Type B pancreatic cell (in vitro differentiated cells): ENCODE data around the gene CEP85. TPM values are rescaled to one million over a fixed set of nuclear protein-coding genes. Genes with fewer than 3 reads are reported as not detected.

ENCODE experiments used
- DNase-seq: peaks from one replicate; pipeline ENCODE4 v3.0.0; 2021; ENCODE audit warnings: mixed read lengths; ENCODE audit not compliant: unreplicated experiment; ENCODE audit errors: extremely low spot score
- H3K27ac Mint-ChIP-seq: 2 replicates; pipeline ENCODE4 v1.8.0; 2021; ENCODE audit warnings: mild to moderate bottlenecking, mixed read lengths
- H3K27me3 Mint-ChIP-seq: 2 replicates; pipeline ENCODE4 v1.8.0; 2021; ENCODE audit warnings: mixed read lengths
- H3K36me3 Mint-ChIP-seq: 2 replicates; pipeline ENCODE4 v1.8.0; 2021; ENCODE audit warnings: mixed read lengths
- H3K4me1 Mint-ChIP-seq: one replicate; pipeline ENCODE4 v1.8.0; 2021; ENCODE audit warnings: mixed read lengths; ENCODE audit not compliant: unreplicated experiment
- H3K4me3 Mint-ChIP-seq: 2 replicates; pipeline ENCODE4 v1.8.0; 2021; ENCODE audit warnings: mild to moderate bottlenecking, mixed read lengths
- H3K9me3 Mint-ChIP-seq: 2 replicates; pipeline ENCODE4 v1.8.0; 2021; ENCODE audit warnings: mixed read lengths
- total RNA-seq: library from RNA; stranded (reverse); gene quantifications from 2 replicates; pipeline ENCODE4 v1.2.1, GENCODE V29; 2021; ENCODE audit warnings: low replicate concordance
- TF ChIP-seq, protein P1 (sequence below): fragments of 200-600 bp; sonication (generic); conservative IDR thresholded peaks from 2 replicates; pipeline ENCODE4 v1.5.0; 2021; ENCODE audit warnings: antibody characterized with exemption, mild to moderate bottlenecking

Gene CEP85
- total RNA-seq, 1 donor from 2014 or later: 26.8 TPM

DNA sequence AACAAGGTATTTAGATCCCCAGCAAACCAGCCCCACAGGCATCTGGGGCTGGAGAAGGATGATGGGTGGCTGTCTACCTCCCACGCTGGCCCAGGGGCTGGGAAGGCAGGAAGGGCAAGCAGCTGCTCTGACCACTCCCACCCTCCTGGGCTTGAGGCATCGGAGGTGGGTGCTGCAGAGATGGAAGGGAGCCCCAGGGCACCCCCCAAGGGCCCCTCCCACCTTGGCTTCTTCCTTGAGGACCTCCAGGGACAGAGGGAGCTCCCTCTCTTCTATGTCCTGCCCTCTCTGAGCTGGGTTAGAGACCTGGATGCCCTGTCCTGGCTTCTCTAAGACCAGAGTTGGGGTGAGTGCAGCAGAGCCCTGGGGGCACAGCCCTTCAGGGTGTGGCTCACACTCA lies 86.9 kb downstream of the CEP85 start:
- Mint-ChIP-seq H3K36me3 (peaks cover 3% of the 10 kb centered on the region), H3K4me3 (no peak overlapping the region), H3K27me3 (peaks cover 3% of the 10 kb centered on the region), H3K9me3 (no peaks in the 10 kb centered on the region), H3K27ac (no peak overlapping the region), H3K4me1 (peaks cover 21% of the 10 kb centered on the region)
- TF ChIP-seq, protein P1, sequence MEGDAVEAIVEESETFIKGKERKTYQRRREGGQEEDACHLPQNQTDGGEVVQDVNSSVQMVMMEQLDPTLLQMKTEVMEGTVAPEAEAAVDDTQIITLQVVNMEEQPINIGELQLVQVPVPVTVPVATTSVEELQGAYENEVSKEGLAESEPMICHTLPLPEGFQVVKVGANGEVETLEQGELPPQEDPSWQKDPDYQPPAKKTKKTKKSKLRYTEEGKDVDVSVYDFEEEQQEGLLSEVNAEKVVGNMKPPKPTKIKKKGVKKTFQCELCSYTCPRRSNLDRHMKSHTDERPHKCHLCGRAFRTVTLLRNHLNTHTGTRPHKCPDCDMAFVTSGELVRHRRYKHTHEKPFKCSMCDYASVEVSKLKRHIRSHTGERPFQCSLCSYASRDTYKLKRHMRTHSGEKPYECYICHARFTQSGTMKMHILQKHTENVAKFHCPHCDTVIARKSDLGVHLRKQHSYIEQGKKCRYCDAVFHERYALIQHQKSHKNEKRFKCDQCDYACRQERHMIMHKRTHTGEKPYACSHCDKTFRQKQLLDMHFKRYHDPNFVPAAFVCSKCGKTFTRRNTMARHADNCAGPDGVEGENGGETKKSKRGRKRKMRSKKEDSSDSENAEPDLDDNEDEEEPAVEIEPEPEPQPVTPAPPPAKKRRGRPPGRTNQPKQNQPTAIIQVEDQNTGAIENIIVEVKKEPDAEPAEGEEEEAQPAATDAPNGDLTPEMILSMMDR: no peak
- no peak for DNase-seq

DNA sequence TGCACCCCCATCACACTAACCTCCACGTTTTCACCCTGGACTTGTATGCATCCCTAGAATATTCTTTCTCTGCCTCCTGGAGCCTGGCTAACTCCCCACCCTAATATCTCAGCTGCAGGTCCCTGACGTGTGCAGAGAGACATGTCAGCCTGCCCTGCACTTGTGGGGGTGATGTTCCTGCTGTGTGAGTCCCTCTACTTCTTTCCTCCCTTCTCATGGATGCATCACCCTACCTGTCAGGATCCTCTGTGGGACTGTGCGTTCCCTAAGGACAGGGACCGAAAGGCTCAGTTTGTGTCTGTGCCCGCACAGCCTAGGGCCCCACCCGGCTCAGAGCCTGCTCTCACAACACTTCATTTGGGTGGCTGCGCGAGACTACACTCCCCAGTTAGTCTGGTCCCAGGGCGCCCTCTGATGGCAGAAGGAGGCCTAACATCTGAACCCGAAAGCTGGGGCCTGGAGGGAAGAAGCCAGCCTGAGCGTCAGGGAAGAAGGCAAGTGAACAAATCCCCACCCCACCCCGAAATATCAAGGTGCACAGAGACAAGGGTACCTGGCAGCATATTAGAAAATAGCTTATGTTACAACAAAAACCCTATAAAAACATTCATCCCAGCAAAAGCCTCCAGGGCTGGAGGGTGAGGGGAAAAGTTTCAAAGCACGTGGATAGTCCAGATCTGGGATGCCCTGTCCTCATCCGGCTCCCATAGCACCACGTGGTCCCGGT lies 87.5 kb downstream of the CEP85 start:
- Mint-ChIP-seq H3K36me3 (peaks cover 3% of the 10 kb centered on the region), H3K9me3 (no peaks in the 10 kb centered on the region), H3K4me3 (peak overlapping the region; percentile 26), H3K27ac (peak overlapping the region; percentile 16), H3K4me1 (peaks cover 21% of the 10 kb centered on the region), H3K27me3 (peaks cover 3% of the 10 kb centered on the region)
- DNase-seq: peak; percentile 93
- TF ChIP-seq, protein P1: peak; percentile 92

DNA sequence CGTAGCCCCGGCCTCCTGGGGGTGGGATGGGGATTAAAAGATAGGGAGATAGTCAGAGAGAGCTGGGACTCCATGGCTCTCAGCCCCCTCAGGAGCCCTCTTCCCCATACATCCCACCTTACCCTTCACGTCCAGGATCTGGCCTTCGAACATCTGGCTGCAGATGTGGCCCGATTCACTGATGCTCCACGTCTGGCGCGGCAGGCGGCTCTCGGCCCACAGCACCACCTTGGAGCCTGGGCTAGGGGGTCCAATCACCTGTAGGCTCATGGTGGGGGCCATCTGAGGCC lies 88.0 kb downstream of the CEP85 start:
- Mint-ChIP-seq H3K27ac (no peak overlapping the region), H3K4me3 (no peak overlapping the region), H3K27me3 (peaks cover 3% of the 10 kb centered on the region), H3K36me3 (peaks cover 3% of the 10 kb centered on the region), H3K4me1 (peaks cover 21% of the 10 kb centered on the region), H3K9me3 (no peaks in the 10 kb centered on the region)
- TF ChIP-seq, protein P1: no peak
- no peak for DNase-seq

DNA sequence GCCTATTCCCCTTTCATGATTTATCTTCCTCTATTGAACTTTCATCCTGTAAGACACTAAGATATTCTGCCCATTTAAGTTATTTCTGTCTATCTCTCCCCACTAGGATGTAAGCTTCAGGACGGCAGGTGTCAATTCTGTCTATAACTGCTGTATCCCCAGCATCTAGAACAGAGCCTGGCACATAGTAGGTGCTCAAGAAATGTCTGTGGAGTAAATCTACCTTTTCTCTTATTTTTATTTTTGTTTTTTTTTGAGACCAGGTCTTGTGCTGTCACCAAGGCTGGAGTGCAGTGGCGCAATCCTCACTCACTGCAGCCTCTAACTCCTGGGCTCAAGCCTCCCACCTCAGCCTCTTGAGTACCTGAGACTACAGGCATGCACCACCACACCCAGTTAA lies 89.4 kb downstream of the CEP85 start:
- Mint-ChIP-seq H3K9me3 (no peaks in the 10 kb centered on the region), H3K4me1 (peaks cover 7% of the 10 kb centered on the region), H3K27ac (no peak overlapping the region), H3K4me3 (no peak overlapping the region), H3K36me3 (peaks cover 3% of the 10 kb centered on the region), H3K27me3 (peaks cover 3% of the 10 kb centered on the region)
- TF ChIP-seq, protein P1: no peak
- DNase-seq: no peak

DNA sequence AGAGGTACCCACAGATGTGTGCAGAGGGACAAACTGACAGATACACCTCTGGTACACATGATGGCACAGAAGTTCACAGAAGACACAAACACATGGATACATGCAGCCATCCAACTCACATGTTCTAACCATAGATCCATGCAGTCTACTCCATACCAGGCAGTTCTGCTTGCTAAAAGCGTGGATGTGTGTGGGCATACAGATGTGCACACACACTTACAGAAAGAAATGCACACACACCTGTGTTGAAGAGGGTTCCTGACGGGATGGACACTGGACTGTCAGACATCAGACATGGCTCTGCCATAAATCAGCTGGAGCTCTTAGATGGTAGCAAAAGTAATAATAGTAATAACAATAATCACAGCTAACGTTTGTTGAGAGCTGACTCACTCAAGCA lies 90.5 kb downstream of the CEP85 start:
- TF ChIP-seq, protein P1: no peak
- Mint-ChIP-seq H3K36me3 (peaks cover 3% of the 10 kb centered on the region), H3K4me1 (peaks cover 6% of the 10 kb centered on the region), H3K4me3 (no peak overlapping the region), H3K9me3 (no peaks in the 10 kb centered on the region), H3K27ac (no peak overlapping the region), H3K27me3 (peaks cover 3% of the 10 kb centered on the region)
- no peak for DNase-seq
